ENCODE measurements around the gene FIBCD1. TPM values are rescaled to one million over a fixed set of nuclear protein-coding genes. Genes with fewer than 3 reads are reported as not detected.

The FIBCD1 gene
- polyA plus RNA-seq, 1 donor (not counting 4 experiments of a cell fraction or from before 2014, with no cell fraction given), result 0.79 TPM

GRCh38 chr9:130965680-130966079 lies 26.6 kb upstream of the FIBCD1 start:
- no peak overlapping the region for H3K27ac ChIP-seq (ENCODE audit: control insufficient read depth, insufficient read depth, low read length)
- no peaks in the 10 kb centered on the region for H3K9me3 ChIP-seq (ENCODE audit: control insufficient read depth, low read depth, low read length)
- FAIRE-seq (no peak), DNase-seq (ENCODE audit: low read depth, low spot score) (no peak)
- no peak overlapping the region for H3K9ac ChIP-seq (ENCODE audit: control insufficient read depth, extremely low read depth, insufficient read depth, low read length)
- H3K4me1 ChIP-seq (ENCODE audit: control insufficient read depth, extremely low read depth, insufficient read depth, low read length), result peaks cover 24% of the 10 kb centered on the region
- no peaks in the 10 kb centered on the region for H3K36me3 ChIP-seq (ENCODE audit: control insufficient read depth in 2 of 2, extremely low read depth in 1 of 2, insufficient read depth in 2 of 2, low read length in 2 of 2)
- no peaks in the 10 kb centered on the region for H3K79me2 ChIP-seq (ENCODE audit: control insufficient read depth, insufficient read depth, low read length)
- no peak overlapping the region for H2AFZ ChIP-seq (ENCODE audit: control insufficient read depth, low read length)
- no peak for TF ChIP-seq EZH2 (IDR thresholded peaks at IDR 0.05; ENCODE audit: low read length)
- TF ChIP-seq CTCF (optimal IDR thresholded peaks at IDR 0.05 in 1 of 3, IDR thresholded peaks at IDR 0.05 in 1 of 3, conservative IDR thresholded peaks at IDR 0.05 in 1 of 3; ENCODE audit: extremely low read depth in 1 of 3, insufficient read depth in 2 of 3, low read length in 3 of 3), result no peak
- H3K27me3 ChIP-seq (ENCODE audit: control insufficient read depth, extremely low read depth, insufficient read depth, low read length), result peaks cover 8% of the 10 kb centered on the region
- dilution Hi-C loops (cut with MboI; ENCODE audit: extremely low pct_ligation_motif_present, low sequenced_read_pairs), result no loop called here
- peaks cover 3% of the 10 kb centered on the region for H3K9me1 ChIP-seq (ENCODE audit: control insufficient read depth, extremely low read depth, insufficient read depth, low read length)
- H3K4me3 ChIP-seq (ENCODE audit: control insufficient read depth in 2 of 3, extremely low read depth in 1 of 3, insufficient read depth in 2 of 3, low read depth in 1 of 3, low read length in 3 of 3), result no peak overlapping the region
- H4K20me1 ChIP-seq (ENCODE audit: control insufficient read depth, extremely low read depth, insufficient read depth, low read length), result peaks cover 2% of the 10 kb centered on the region
- H3K4me2 ChIP-seq (ENCODE audit: control insufficient read depth, extremely low read depth, insufficient read depth, low read depth, low read length), result no peak overlapping the region

DNA sequence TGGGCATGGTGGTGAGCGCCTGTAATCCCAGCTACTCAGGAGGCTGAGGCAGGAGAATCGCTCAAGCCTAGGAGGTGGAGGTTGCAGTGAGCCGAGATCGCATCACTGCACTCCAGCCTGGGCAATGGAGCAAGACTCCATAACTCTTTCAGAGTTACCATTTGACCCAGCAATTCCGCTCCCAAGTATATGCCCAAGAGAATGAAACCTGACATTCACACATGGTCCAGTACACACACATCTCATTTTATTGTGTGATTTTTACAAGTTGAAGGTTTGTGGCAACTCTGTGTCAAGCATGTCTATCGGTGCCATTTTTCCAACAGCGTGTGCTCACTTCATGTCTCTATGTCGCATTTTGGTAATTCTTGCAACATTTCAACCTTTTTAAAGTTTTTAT lies 24.9 kb upstream of the FIBCD1 start:
- no peak overlapping the region for H3K9ac ChIP-seq (ENCODE audit: control insufficient read depth, extremely low read depth, insufficient read depth, low read length)
- no peaks in the 10 kb centered on the region for H3K9me3 ChIP-seq (ENCODE audit: control insufficient read depth, low read depth, low read length)
- peaks cover 19% of the 10 kb centered on the region for H3K4me1 ChIP-seq (ENCODE audit: control insufficient read depth, extremely low read depth, insufficient read depth, low read length)
- FAIRE-seq (no peak), DNase-seq (ENCODE audit: low read depth, low spot score) (no peak)
- no peak for TF ChIP-seq CTCF (optimal IDR thresholded peaks at IDR 0.05 in 1 of 3, IDR thresholded peaks at IDR 0.05 in 1 of 3, conservative IDR thresholded peaks at IDR 0.05 in 1 of 3; ENCODE audit: extremely low read depth in 1 of 3, insufficient read depth in 2 of 3, low read length in 3 of 3)
- dilution Hi-C loops (cut with MboI; ENCODE audit: extremely low pct_ligation_motif_present, low sequenced_read_pairs), result no loop called here
- H3K79me2 ChIP-seq (ENCODE audit: control insufficient read depth, insufficient read depth, low read length), result no peaks in the 10 kb centered on the region
- H3K4me3 ChIP-seq (ENCODE audit: control insufficient read depth in 2 of 3, extremely low read depth in 1 of 3, insufficient read depth in 2 of 3, low read depth in 1 of 3, low read length in 3 of 3), result no peak overlapping the region
- peaks cover 8% of the 10 kb centered on the region for H3K27me3 ChIP-seq (ENCODE audit: control insufficient read depth, extremely low read depth, insufficient read depth, low read length)
- no peak overlapping the region for H2AFZ ChIP-seq (ENCODE audit: control insufficient read depth, low read length)
- H3K36me3 ChIP-seq (ENCODE audit: control insufficient read depth in 2 of 2, extremely low read depth in 1 of 2, insufficient read depth in 2 of 2, low read length in 2 of 2), result no peaks in the 10 kb centered on the region
- no peak overlapping the region for H3K27ac ChIP-seq (ENCODE audit: control insufficient read depth, insufficient read depth, low read length)
- no peak overlapping the region for H3K4me2 ChIP-seq (ENCODE audit: control insufficient read depth, extremely low read depth, insufficient read depth, low read depth, low read length)
- H4K20me1 ChIP-seq (ENCODE audit: control insufficient read depth, extremely low read depth, insufficient read depth, low read length), result peaks cover 2% of the 10 kb centered on the region
- peaks cover 3% of the 10 kb centered on the region for H3K9me1 ChIP-seq (ENCODE audit: control insufficient read depth, extremely low read depth, insufficient read depth, low read length)

All from keratinocyte (primary cell).